Fibroblast of mammary gland (primary cell): ENCODE data around the gene CD24.

Experiments
- DNase-seq: peaks from one replicate; pipeline ENCODE4 v3.0.0-alpha.2; 2010; ENCODE audit warnings: low read depth
- H3K4me3 ChIP-seq: 2 replicates; pipeline ENCODE4 v1.5.1; 2011; ENCODE audit warnings: low read depth, mild to moderate bottlenecking, low read length, moderate library complexity; ENCODE audit not compliant: control insufficient read depth
- CTCF ChIP-seq: conservative IDR thresholded peaks from 2 replicates; pipeline ENCODE4 v1.5.1; 2011; ENCODE audit warnings: low read depth, low read length, inconsistent platforms; ENCODE audit not compliant: control insufficient read depth, insufficient read depth

Gene CD24

GRCh38 chr6:106966671-106967640, 7.6 kb downstream of the CD24 start:
- no peak for DNase-seq
- no peak overlapping the region for H3K4me3 ChIP-seq
- no peak for TF ChIP-seq CTCF

- no peak overlapping the region for H3K4me3 ChIP-seq
- no peak for DNase-seq
- no peak for TF ChIP-seq CTCF
Measured at GRCh38 chr6:106966229-106966628, 8.3 kb downstream of the CD24 start.

DNA sequence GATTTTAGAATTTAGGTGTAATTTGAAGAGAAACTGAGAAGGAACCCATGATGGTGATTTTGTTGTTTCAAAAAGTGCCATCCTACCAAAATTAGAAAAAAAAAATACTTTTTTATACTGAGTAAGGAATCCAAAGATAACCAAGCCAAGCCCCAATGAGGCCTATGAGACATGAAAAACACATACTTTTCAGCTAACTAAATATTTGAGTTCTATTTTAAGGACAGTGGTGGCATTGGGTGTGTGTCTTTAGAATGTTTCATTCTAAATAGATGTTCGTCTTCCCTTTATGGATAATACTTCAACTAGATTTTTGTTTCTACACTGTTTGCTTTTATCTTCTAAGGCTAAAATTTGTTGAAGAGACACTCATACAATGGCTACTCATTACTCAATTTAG, 9.6 kb downstream of the CD24 start:
- H3K4me3 ChIP-seq, result no peak overlapping the region
- no peak for DNase-seq
- TF ChIP-seq CTCF, result no peak

DNA sequence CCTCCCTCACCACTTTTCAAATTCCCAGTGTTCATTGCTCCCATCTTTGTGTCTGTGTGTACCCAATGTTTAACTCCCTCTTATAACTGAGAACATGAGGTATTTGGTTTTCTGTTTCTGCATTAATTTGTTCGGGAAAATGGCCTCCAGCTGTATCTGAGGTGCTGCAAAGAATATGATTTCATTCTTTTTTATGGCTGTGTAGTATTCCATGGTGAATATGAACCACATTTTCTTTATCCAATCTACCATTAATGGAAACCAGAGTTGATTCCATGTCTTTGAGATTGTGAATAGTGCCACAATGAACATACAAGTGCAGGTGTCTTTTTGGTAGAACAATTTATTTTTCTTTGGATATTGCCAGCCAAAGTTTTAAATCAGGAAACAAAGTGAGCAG, 10.4 kb downstream of the CD24 start:
- DNase-seq, result no peak
- H3K4me3 ChIP-seq, result no peak overlapping the region
- no peak for TF ChIP-seq CTCF

- H3K4me3 ChIP-seq, result no peak overlapping the region
- no peak for TF ChIP-seq CTCF
- DNase-seq, result no peak
Measured at GRCh38 chr6:106963544-106963943, 11.0 kb downstream of the CD24 start.

GRCh38 chr6:106961801-106962200, 12.7 kb downstream of the CD24 start:
- no peak for TF ChIP-seq CTCF
- H3K4me3 ChIP-seq, result no peak overlapping the region
- no peak for DNase-seq

- no peak overlapping the region for H3K4me3 ChIP-seq
- DNase-seq, result no peak
- TF ChIP-seq CTCF, result no peak
Measured at GRCh38 chr6:106961136-106961535, 13.4 kb downstream of the CD24 start.
